Daoy (cell line): ENCODE measurements around the gene AVPI1. TPM values are rescaled to one million over a fixed set of nuclear protein-coding genes. Genes with fewer than 3 reads are reported as not detected.
"Not testable (repeated sequence)": the region's sequence is repeated elsewhere in the genome, so short reads cannot be mapped to it uniquely, and the experiment has no call there.

Source experiments
- DNase-seq: peaks from one replicate; pipeline ENCODE4 v3.0.0-alpha.2; 2015; ENCODE audit warnings: low read depth
- total RNA-seq: library from RNA; depleted of rRNA; stranded (reverse); fragments of >200 nt; shearing (Covaris generic); gene quantifications from 2 replicates; pipeline ENCODE4 v1.2.3, GENCODE V29; 2014

AVPI1 gene
- total RNA-seq, 1 experiment from 2014 or later, result 4.4 TPM

- DNase-seq, result no peak
Observed at GRCh38 chr10:97711640-97712572, 24.9 kb upstream of the AVPI1 start.

GRCh38 chr10:97708976-97709946, 22.2 kb upstream of the AVPI1 start:
- DNase-seq, result peak; percentile 37

GRCh38 chr10:97708167-97708566, 21.1 kb upstream of the AVPI1 start:
- no peak for DNase-seq

- DNase-seq, result no peak
Observed at GRCh38 chr10:97707134-97707861, 20.3 kb upstream of the AVPI1 start.

- DNase-seq, result no peak
Observed at GRCh38 chr10:97705006-97705670, 18.1 kb upstream of the AVPI1 start.

- DNase-seq, result no peak
Observed at GRCh38 chr10:97704341-97704740, 17.3 kb upstream of the AVPI1 start.

GRCh38 chr10:97703398-97704067, 16.5 kb upstream of the AVPI1 start:
- no peak for DNase-seq

- peak; percentile 55 for DNase-seq
Observed at GRCh38 chr10:97701438-97702069, 14.5 kb upstream of the AVPI1 start.

- DNase-seq, result not testable (repeated sequence)
Observed at GRCh38 chr10:97698072-97698655, 11.1 kb upstream of the AVPI1 start.

- DNase-seq, result no peak
Observed at GRCh38 chr10:97690133-97690532, 3.1 kb upstream of the AVPI1 start.

GRCh38 chr10:97689559-97690020, 2.5 kb upstream of the AVPI1 start:
- DNase-seq, result peak; percentile 91

- DNase-seq, result no peak
Observed at GRCh38 chr10:97687785-97688781, 1.0 kb upstream of the AVPI1 start.

- no peak for DNase-seq
Observed at GRCh38 chr10:97686301-97686961, 610 bp downstream of the AVPI1 start.

- peak; percentile 58 for DNase-seq
Observed at GRCh38 chr10:97685395-97685958, 1.6 kb downstream of the AVPI1 start.

GRCh38 chr10:97684866-97685394, 2.1 kb downstream of the AVPI1 start:
- DNase-seq, result no peak

GRCh38 chr10:97684368-97684713, 2.7 kb downstream of the AVPI1 start:
- not testable (repeated sequence) for DNase-seq
